Brain microvascular endothelial cell (primary cell): ENCODE results near the gene ARHGAP8.
"Not testable (repeated sequence)": the region's sequence is repeated elsewhere in the genome, so short reads cannot be mapped to it uniquely, and the experiment has no call there.

Experiments used
- DNase-seq: peaks from one replicate; pipeline ENCODE4 v3.0.0-alpha.2; 2020
- H3K27ac ChIP-seq: fragments of 250-450 bp; sonication (Bioruptor Pico); 2 replicates; pipeline ENCODE4 v1.5.1; 2020; ENCODE audit warnings: mild to moderate bottlenecking, moderate library complexity
- H3K27me3 ChIP-seq: fragments of 250-450 bp; sonication (Bioruptor Pico); replicated peaks from 2 replicates; pipeline ENCODE4 v1.5.1; 2020; ENCODE audit warnings: mild to moderate bottlenecking
- H3K36me3 ChIP-seq: fragments of 250-450 bp; sonication (Bioruptor Pico); replicated peaks from 2 replicates; pipeline ENCODE4 v1.5.1; 2020; ENCODE audit warnings: mild to moderate bottlenecking
- H3K4me3 ChIP-seq: 2 replicates; pipeline ENCODE4 v1.5.1; 2011; ENCODE audit warnings: low read depth, mild to moderate bottlenecking, control low read depth, low read length, moderate library complexity
- CTCF ChIP-seq: IDR thresholded peaks from 2 replicates; pipeline ENCODE4 v1.5.1; 2011; ENCODE audit warnings: low read depth, mild to moderate bottlenecking, moderate library complexity, low read length, control low read depth, inconsistent platforms; ENCODE audit errors: missing control alignments
- in situ Hi-C: cut with HindIII; loops from 2 replicates; pipeline ENCODE4 v1.10.0; 2017; ENCODE audit warnings: low sequenced_read_pairs, low pct_ligation_motif_present

Gene ARHGAP8

GRCh38 chr22:44893731-44894080 is 141.3 kb downstream of the ARHGAP8 start:
- DNase-seq: no peak
- H3K4me3 ChIP-seq: no peak overlapping the region
- in situ Hi-C loops: no loop called here
- no peaks in the 10 kb centered on the region for H3K27me3 ChIP-seq
- no peak for TF ChIP-seq CTCF
- H3K36me3 ChIP-seq: no peaks in the 10 kb centered on the region
- H3K27ac ChIP-seq: no peak overlapping the region

DNA sequence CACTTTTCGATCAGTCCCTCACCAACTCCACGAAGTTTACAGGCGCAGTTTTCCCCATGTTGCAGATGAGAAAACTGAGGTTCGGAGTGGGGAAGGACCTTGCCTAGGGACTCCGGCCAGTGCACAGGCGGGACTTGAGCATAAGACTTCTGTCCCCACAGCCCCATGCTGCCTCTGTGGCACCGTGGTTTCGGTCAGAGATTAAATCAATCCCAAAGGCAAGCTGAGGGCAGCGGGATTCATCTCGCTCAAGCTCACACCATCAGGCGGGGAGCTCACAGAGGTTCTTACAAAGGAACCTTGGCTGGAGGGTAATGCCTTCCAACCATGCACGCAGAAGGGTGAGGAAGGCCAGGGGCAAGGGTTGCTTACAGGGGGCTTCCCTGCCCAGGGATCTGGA is 141.9 kb downstream of the ARHGAP8 start:
- Histone ChIP-seq H3K4me3 (no peak overlapping the region), H3K36me3 (no peaks in the 10 kb centered on the region), H3K27ac (no peak overlapping the region), H3K27me3 (no peaks in the 10 kb centered on the region)
- no peak for DNase-seq
- in situ Hi-C loops: no loop called here
- TF ChIP-seq CTCF: no peak

- Histone ChIP-seq H3K27ac (no peak overlapping the region), H3K36me3 (no peaks in the 10 kb centered on the region), H3K4me3 (no peak overlapping the region), H3K27me3 (no peaks in the 10 kb centered on the region)
- no peak for DNase-seq
- no peak for TF ChIP-seq CTCF
- in situ Hi-C loops: no loop called here
Observed at GRCh38 chr22:44894782-44895181, 142.4 kb downstream of the ARHGAP8 start.

GRCh38 chr22:44895296-44896055 is 143.1 kb downstream of the ARHGAP8 start:
- no peak for TF ChIP-seq CTCF
- Histone ChIP-seq H3K4me3 (no peak overlapping the region), H3K36me3 (no peaks in the 10 kb centered on the region), H3K27me3 (no peaks in the 10 kb centered on the region), H3K27ac (no peak overlapping the region)
- in situ Hi-C loops: no loop called here
- no peak for DNase-seq

GRCh38 chr22:44898236-44898635 is 145.9 kb downstream of the ARHGAP8 start:
- Histone ChIP-seq H3K27ac (no peak overlapping the region), H3K4me3 (no peak overlapping the region), H3K36me3 (no peaks in the 10 kb centered on the region), H3K27me3 (no peaks in the 10 kb centered on the region)
- no peak for DNase-seq
- in situ Hi-C loops: no loop called here
- no peak for TF ChIP-seq CTCF

DNA sequence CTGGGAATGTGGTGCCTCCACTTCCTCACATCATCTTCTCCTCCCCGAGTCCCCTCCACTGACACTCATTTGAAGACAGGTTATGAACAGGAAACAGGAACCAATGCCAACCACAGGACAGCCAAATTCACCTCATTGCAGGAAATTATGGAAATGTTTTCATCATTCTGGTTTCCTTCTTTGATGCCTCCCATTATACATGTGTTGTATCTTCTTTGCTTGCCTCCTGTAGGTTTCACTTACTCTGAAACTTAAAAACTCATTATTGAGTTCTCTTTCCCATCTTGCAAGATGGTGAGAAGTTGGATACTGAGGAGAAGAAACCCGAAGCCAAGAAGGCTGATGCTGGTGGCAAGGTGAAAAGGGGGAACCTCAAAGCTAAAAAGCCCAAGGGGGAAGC is 148.9 kb downstream of the ARHGAP8 start:
- H3K27me3 ChIP-seq: no peaks in the 10 kb centered on the region
- H3K4me3 ChIP-seq: no peak overlapping the region
- DNase-seq: no peak
- in situ Hi-C loops: no loop called here
- H3K36me3 ChIP-seq: no peaks in the 10 kb centered on the region
- no peak overlapping the region for H3K27ac ChIP-seq
- no peak for TF ChIP-seq CTCF

- H3K4me3 ChIP-seq, DNase-seq, H3K27me3 ChIP-seq, H3K27ac ChIP-seq, H3K36me3 ChIP-seq, in situ Hi-C loops: not testable (repeated sequence)
Observed at GRCh38 chr22:44903164-44903563, 150.8 kb downstream of the ARHGAP8 start.

DNA sequence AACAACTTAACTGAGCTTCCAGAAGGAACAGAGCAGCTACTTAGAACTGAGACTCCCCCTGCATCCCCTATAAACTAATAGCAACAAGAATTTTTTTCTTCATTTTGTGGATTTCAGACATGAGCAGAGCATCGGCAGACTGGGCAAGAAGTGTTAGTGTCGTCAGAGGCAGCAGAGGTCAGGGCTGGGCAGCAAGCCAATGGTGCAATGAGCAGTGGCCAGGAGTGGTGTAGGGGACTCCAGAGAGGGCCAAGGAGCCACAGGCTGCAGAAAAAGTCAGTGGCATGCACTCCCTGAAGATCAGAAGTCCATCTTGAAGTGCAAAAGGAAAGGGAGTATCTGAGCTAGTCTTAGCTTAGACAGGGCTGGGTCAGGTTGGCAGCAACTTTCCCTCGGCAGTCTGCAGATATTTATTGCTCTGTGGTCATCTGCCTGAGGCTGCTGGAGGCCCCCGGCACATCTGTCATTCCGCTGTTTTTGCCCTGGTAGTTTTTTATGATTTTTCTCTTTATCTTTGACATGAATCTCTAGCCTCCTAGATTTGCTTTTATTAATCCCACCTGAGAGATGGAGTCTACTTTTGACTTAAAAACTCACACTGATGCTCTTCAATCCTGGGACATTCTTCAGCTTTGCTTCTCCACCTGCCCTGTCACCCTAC is 152.2 kb downstream of the ARHGAP8 start:
- H3K27me3 ChIP-seq, H3K27ac ChIP-seq, in situ Hi-C loops, H3K4me3 ChIP-seq, DNase-seq, H3K36me3 ChIP-seq: not testable (repeated sequence)
